PFSK-1 (cell line): Measurements from ENCODE around the gene MFSD6.

Source experiments
- FOXP2 ChIP-seq: optimal IDR thresholded peaks from 2 replicates; pipeline ENCODE3; 2011; ENCODE audit warnings: borderline replicate concordance, control low read depth, inconsistent platforms; ENCODE audit not compliant: insufficient read depth; ENCODE audit errors: extremely low read length, extremely low read depth
- POLR2AphosphoS5 ChIP-seq: IDR thresholded peaks from 2 replicates; pipeline ENCODE4 v1.6.1; 2012; ENCODE audit warnings: low read depth, mild to moderate bottlenecking, control low read depth, low read length, moderate library complexity
- SIN3A ChIP-seq: IDR thresholded peaks from 2 replicates; pipeline ENCODE4 v1.6.1; 2012; ENCODE audit warnings: mild to moderate bottlenecking, low read length, moderate library complexity, borderline replicate concordance; ENCODE audit not compliant: insufficient read depth
- TAF1 ChIP-seq: IDR thresholded peaks from 2 replicates; pipeline ENCODE4 v1.6.1; 2012; ENCODE audit warnings: low read length, control low read depth, borderline replicate concordance; ENCODE audit not compliant: insufficient read depth
- TF ChIP-seq, protein P1 (sequence below), 2 experiments: IDR thresholded peaks; 2 replicates each; pipeline versions ENCODE4 v1.6.1 to v1.8.0; 2011 to 2012; ENCODE audit warnings: low read depth in 2 of 2, low read length in 2 of 2, control low read depth in 1 of 2, inconsistent platforms in 1 of 2, mild to moderate bottlenecking in 1 of 2, moderate library complexity in 1 of 2; ENCODE audit not compliant: insufficient read depth in 1 of 2

DNA sequence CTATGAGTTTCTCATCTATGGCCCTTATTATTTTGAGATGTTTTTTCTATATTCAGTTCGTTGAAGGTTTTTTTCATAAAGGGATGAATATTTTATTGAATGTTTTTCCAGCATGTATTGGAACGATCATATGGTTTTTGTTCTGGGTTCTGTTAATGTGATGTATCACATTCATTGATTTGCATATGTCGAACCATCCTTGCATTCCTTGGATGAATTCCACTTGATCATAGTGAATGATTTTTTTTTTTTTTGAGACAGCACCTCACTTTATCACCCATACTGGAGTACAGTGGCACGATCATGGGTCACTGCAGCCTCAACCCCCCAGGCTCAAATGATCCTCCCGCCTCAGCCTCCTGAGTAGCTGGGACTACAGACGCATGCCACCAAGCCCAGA is 131.9 kb downstream of the MFSD6 start:
- TF ChIP-seq POLR2AphosphoS5 (no peak), TAF1 (no peak), SIN3A (no peak), FOXP2 (no peak)
- TF ChIP-seq, protein P1, sequence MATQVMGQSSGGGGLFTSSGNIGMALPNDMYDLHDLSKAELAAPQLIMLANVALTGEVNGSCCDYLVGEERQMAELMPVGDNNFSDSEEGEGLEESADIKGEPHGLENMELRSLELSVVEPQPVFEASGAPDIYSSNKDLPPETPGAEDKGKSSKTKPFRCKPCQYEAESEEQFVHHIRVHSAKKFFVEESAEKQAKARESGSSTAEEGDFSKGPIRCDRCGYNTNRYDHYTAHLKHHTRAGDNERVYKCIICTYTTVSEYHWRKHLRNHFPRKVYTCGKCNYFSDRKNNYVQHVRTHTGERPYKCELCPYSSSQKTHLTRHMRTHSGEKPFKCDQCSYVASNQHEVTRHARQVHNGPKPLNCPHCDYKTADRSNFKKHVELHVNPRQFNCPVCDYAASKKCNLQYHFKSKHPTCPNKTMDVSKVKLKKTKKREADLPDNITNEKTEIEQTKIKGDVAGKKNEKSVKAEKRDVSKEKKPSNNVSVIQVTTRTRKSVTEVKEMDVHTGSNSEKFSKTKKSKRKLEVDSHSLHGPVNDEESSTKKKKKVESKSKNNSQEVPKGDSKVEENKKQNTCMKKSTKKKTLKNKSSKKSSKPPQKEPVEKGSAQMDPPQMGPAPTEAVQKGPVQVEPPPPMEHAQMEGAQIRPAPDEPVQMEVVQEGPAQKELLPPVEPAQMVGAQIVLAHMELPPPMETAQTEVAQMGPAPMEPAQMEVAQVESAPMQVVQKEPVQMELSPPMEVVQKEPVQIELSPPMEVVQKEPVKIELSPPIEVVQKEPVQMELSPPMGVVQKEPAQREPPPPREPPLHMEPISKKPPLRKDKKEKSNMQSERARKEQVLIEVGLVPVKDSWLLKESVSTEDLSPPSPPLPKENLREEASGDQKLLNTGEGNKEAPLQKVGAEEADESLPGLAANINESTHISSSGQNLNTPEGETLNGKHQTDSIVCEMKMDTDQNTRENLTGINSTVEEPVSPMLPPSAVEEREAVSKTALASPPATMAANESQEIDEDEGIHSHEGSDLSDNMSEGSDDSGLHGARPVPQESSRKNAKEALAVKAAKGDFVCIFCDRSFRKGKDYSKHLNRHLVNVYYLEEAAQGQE (IDR thresholded peaks at IDR 0.05; ENCODE audit: insufficient read depth in 1 of 2, low read depth in 2 of 2, low read length in 2 of 2), result no peak
